Activated CD8-positive, alpha-beta memory T cell treated with anti-CD3 and anti-CD28 coated beads for 4 hours (primary cell): Measurements from ENCODE around the gene MCRIP2.

Source experiments
- DNase-seq, 2 donors: peaks; one replicate each; pipeline ENCODE4 v3.0.0-alpha.2; 2020; ENCODE audit warnings: low read depth in 2 of 2

The MCRIP2 gene

GRCh38 chr16:616733-617586, 24.7 kb upstream of the MCRIP2 start:
- no peak for DNase-seq

GRCh38 chr16:617855-618254, 23.8 kb upstream of the MCRIP2 start:
- DNase-seq: no peak

- DNase-seq: no peak
Observed at GRCh38 chr16:619476-620100, 22.0 kb upstream of the MCRIP2 start.

- no peak for DNase-seq
Observed at GRCh38 chr16:620700-621525, 20.7 kb upstream of the MCRIP2 start.

- DNase-seq: no peak
Observed at GRCh38 chr16:621526-622105, 20.0 kb upstream of the MCRIP2 start.

- DNase-seq: no peak
Observed at GRCh38 chr16:622920-623280, 18.7 kb upstream of the MCRIP2 start.

GRCh38 chr16:624526-625070, 17.0 kb upstream of the MCRIP2 start:
- no peak for DNase-seq

GRCh38 chr16:625117-625976, 16.3 kb upstream of the MCRIP2 start:
- DNase-seq: no peak

GRCh38 chr16:625977-626765, 15.5 kb upstream of the MCRIP2 start:
- no peak for DNase-seq

- DNase-seq: no peak
Observed at GRCh38 chr16:626787-627453, 14.7 kb upstream of the MCRIP2 start.

GRCh38 chr16:627454-628239, 14.0 kb upstream of the MCRIP2 start:
- no peak for DNase-seq

- no peak for DNase-seq
Observed at GRCh38 chr16:628321-629061, 13.1 kb upstream of the MCRIP2 start.

GRCh38 chr16:629185-629832, 12.3 kb upstream of the MCRIP2 start:
- DNase-seq: no peak

- no peak for DNase-seq
Observed at GRCh38 chr16:629833-630248, 11.8 kb upstream of the MCRIP2 start.

GRCh38 chr16:630249-630814, 11.3 kb upstream of the MCRIP2 start:
- DNase-seq: no peak

- no peak for DNase-seq
Observed at GRCh38 chr16:630815-631405, 10.7 kb upstream of the MCRIP2 start, which contains the start of gene WFIKKN1. WFIKKN1 (plus strand) TSS chr16:630985; CDS start chr16:631254, 269 bp downstream.
